Calu3 (cell line): ENCODE results near the gene NPAS3. TPM values are rescaled to one million over a fixed set of nuclear protein-coding genes. Genes with fewer than 3 reads are reported as not detected.

Experiments
- BruUV-seq: library from RNA; stranded (reverse); fragments of 400-500 nt; replicated peaks from 2 replicates; lab custom pipeline; 2021; lab: Mats Ljungman, UMichigan
- CTCF ChIA-PET: fragments of 300-600 bp; sonication (Branson Sonifier 250); formaldehyde crosslinking; loops from one replicate; lab custom pipeline; 2022; ENCODE audit warnings: antibody characterized with exemption; lab: Charles Lee
- DNase-seq: peaks from one replicate; pipeline ENCODE4 v3.0.0; 2022
- H3K27ac Mint-ChIP-seq: one replicate; pipeline ENCODE4 v1.8.0; 2022; ENCODE audit warnings: mixed read lengths; ENCODE audit not compliant: unreplicated experiment
- H3K27me3 Mint-ChIP-seq: one replicate; pipeline ENCODE4 v1.8.0; 2022; ENCODE audit warnings: mixed read lengths; ENCODE audit not compliant: unreplicated experiment
- H3K36me3 Mint-ChIP-seq: one replicate; pipeline ENCODE4 v1.8.0; 2022; ENCODE audit warnings: mild to moderate bottlenecking, moderate library complexity, mixed read lengths; ENCODE audit not compliant: insufficient read depth, unreplicated experiment
- H3K4me1 Mint-ChIP-seq: one replicate; pipeline ENCODE4 v1.8.0; 2022; ENCODE audit warnings: mild to moderate bottlenecking, low read depth, mixed read lengths; ENCODE audit not compliant: unreplicated experiment
- H3K4me3 Mint-ChIP-seq: one replicate; pipeline ENCODE4 v1.8.0; 2022; ENCODE audit warnings: mild to moderate bottlenecking, low read depth, moderate library complexity, mixed read lengths; ENCODE audit not compliant: unreplicated experiment
- H3K9me3 Mint-ChIP-seq: one replicate; pipeline ENCODE4 v1.8.0; 2022; ENCODE audit warnings: low read depth, mixed read lengths; ENCODE audit not compliant: unreplicated experiment
- CTCF ChIP-seq: fragments of 200-600 bp; IDR thresholded peaks from one replicate; pipeline ENCODE4 v1.8.0; 2022; ENCODE audit warnings: antibody characterized with exemption; ENCODE audit not compliant: unreplicated experiment
- intact Hi-C: fragments of 100-400 bp; cut with micrococcal nuclease; formaldehyde crosslinking; loops from one replicate; pipeline ENCODE4 v1.10.0; 2022; ENCODE audit not compliant: unreplicated experiment
- total RNA-seq: library from RNA; stranded (reverse); gene quantifications from 2 replicates; pipeline ENCODE4 v1.2.3, GENCODE V29; 2022

Gene NPAS3
- total RNA-seq, 1 experiment from 2014 or later, result not detected

- no peak for TF ChIP-seq CTCF
- DNase-seq, result no peak
- peaks cover 4% of the 10 kb centered on the region for H3K27me3 Mint-ChIP-seq
- H3K4me3 Mint-ChIP-seq, result no peak overlapping the region
- H3K36me3 Mint-ChIP-seq, result no peaks in the 10 kb centered on the region
- CTCF ChIA-PET, result no interaction called here
- no peaks in the 10 kb centered on the region for H3K4me1 Mint-ChIP-seq
- H3K9me3 Mint-ChIP-seq, result no peaks in the 10 kb centered on the region
- BruUV-seq, result no TSS peak
- no peak overlapping the region for H3K27ac Mint-ChIP-seq
- intact Hi-C loops, result no loop called here
Measured at GRCh38 chr14:33555710-33556350, 617.2 kb downstream of the NPAS3 start.

- CTCF ChIA-PET, result no interaction called here
- no peaks in the 10 kb centered on the region for H3K9me3 Mint-ChIP-seq
- BruUV-seq, result no TSS peak
- DNase-seq, result no peak
- no peaks in the 10 kb centered on the region for H3K4me1 Mint-ChIP-seq
- no peak overlapping the region for H3K27ac Mint-ChIP-seq
- TF ChIP-seq CTCF, result no peak
- no peaks in the 10 kb centered on the region for H3K36me3 Mint-ChIP-seq
- H3K4me3 Mint-ChIP-seq, result no peak overlapping the region
- peaks cover 11% of the 10 kb centered on the region for H3K27me3 Mint-ChIP-seq
- intact Hi-C loops, result no loop called here
Measured at GRCh38 chr14:33556382-33557121, 617.9 kb downstream of the NPAS3 start.

- CTCF ChIA-PET, result interaction anchor here (1.1 kb wide), 1 partner anchor 20 kb away, joined by 9 read pairs; no protein-coding TSS in a partner anchor
- BruUV-seq, result no TSS peak
Measured at GRCh38 chr14:33560718-33561431, 622.2 kb downstream of the NPAS3 start.

More at GRCh38 chr14:33560718-33561431, 622.2 kb downstream of the NPAS3 start:
- no peak overlapping the region for H3K27ac Mint-ChIP-seq
- DNase-seq, result no peak
- no peaks in the 10 kb centered on the region for H3K4me1 Mint-ChIP-seq
- intact Hi-C loops, result no loop called here
- no peaks in the 10 kb centered on the region for H3K36me3 Mint-ChIP-seq
- peaks cover 13% of the 10 kb centered on the region for H3K27me3 Mint-ChIP-seq
- TF ChIP-seq CTCF, result no peak
- H3K9me3 Mint-ChIP-seq, result no peaks in the 10 kb centered on the region
- H3K4me3 Mint-ChIP-seq, result no peak overlapping the region
